ENCODE measurements around the gene AP3B1. TPM values are rescaled to one million over a fixed set of nuclear protein-coding genes. Genes with fewer than 3 reads are reported as not detected.

Gene AP3B1
- total RNA-seq, 6 experiments from 2014 or later = 51.8 to 66.8 (median 56.6) TPM

GRCh38 chr5:77994943-77995342, 299.6 kb downstream of the AP3B1 start:
- no peak overlapping the region for H3K4me3 Mint-ChIP-seq
- peaks cover 2% of the 10 kb centered on the region; the same call in 1 of the 2 replicates for H3K27me3 Mint-ChIP-seq (ENCODE audit: insufficient read depth)
- no peaks in the 10 kb centered on the region for H3K9me3 Mint-ChIP-seq
- no peaks in the 10 kb centered on the region for H3K4me1 Mint-ChIP-seq (ENCODE audit: low read depth)
- H3K27ac Mint-ChIP-seq = no peak overlapping the region
- H3K36me3 Mint-ChIP-seq (ENCODE audit: low read depth) = peaks cover 11% of the 10 kb centered on the region; the same call in 1 of the 2 replicates
- DNase-seq = no peak
- TF ChIP-seq, protein P1, sequence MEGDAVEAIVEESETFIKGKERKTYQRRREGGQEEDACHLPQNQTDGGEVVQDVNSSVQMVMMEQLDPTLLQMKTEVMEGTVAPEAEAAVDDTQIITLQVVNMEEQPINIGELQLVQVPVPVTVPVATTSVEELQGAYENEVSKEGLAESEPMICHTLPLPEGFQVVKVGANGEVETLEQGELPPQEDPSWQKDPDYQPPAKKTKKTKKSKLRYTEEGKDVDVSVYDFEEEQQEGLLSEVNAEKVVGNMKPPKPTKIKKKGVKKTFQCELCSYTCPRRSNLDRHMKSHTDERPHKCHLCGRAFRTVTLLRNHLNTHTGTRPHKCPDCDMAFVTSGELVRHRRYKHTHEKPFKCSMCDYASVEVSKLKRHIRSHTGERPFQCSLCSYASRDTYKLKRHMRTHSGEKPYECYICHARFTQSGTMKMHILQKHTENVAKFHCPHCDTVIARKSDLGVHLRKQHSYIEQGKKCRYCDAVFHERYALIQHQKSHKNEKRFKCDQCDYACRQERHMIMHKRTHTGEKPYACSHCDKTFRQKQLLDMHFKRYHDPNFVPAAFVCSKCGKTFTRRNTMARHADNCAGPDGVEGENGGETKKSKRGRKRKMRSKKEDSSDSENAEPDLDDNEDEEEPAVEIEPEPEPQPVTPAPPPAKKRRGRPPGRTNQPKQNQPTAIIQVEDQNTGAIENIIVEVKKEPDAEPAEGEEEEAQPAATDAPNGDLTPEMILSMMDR (IDR thresholded peaks at IDR 0.05) = no peak

- Mint-ChIP-seq H3K4me1 (ENCODE audit: low read depth) (no peaks in the 10 kb centered on the region), H3K4me3 (no peak overlapping the region), H3K36me3 (ENCODE audit: low read depth) (peaks cover 5% of the 10 kb centered on the region; the same call in 1 of the 2 replicates), H3K9me3 (no peaks in the 10 kb centered on the region), H3K27ac (no peak overlapping the region), H3K27me3 (ENCODE audit: insufficient read depth) (peaks cover 2% of the 10 kb centered on the region; the same call in 1 of the 2 replicates)
- TF ChIP-seq, protein P1 (IDR thresholded peaks at IDR 0.05) = no peak
- no peak for DNase-seq
Observed at GRCh38 chr5:77993855-77994318, 300.6 kb downstream of the AP3B1 start.

DNA sequence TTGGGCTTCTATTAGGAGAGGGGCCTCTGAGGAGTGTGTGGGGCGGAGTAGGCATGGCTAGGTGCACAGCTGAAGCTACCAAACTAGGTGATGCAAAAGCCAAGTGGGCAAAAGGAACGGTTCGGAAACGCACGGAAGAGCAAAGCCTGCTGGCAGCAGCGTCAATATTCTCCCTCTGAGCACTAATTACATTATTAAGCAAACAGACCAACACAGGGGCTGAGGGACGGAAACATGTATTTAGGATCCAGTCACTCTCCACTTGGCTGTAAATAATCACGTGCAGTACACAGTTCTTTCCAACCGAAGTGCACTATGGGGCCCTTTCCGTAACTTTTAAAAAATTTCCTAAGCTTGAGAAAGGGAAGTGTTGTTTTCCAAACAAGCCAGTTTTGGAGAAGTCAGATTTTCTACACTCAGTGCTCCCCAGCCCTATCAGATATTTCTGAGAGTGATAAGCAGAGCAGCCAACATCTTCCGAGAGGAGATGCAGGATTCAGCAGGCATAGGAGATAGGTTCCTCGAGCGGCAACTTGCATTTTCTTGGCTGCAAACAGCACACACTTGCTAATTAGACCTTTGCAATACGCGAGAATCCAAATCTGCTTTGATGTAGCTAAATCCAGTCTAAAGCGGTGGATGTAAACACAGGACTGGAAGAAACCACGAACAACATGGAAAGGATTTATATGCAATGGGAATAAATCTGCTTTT, 301.2 kb downstream of the AP3B1 start:
- H3K9me3 Mint-ChIP-seq = no peaks in the 10 kb centered on the region
- no peak overlapping the region for H3K4me3 Mint-ChIP-seq
- no peaks in the 10 kb centered on the region for H3K4me1 Mint-ChIP-seq (ENCODE audit: low read depth)
- no peak overlapping the region for H3K27ac Mint-ChIP-seq
- TF ChIP-seq, protein P1 (IDR thresholded peaks at IDR 0.05) = no peak
- DNase-seq = no peak
- H3K27me3 Mint-ChIP-seq (ENCODE audit: insufficient read depth) = peaks cover 2% of the 10 kb centered on the region; the same call in 1 of the 2 replicates
- H3K36me3 Mint-ChIP-seq (ENCODE audit: low read depth) = peaks cover 4% of the 10 kb centered on the region; the same call in 1 of the 2 replicates

DNA sequence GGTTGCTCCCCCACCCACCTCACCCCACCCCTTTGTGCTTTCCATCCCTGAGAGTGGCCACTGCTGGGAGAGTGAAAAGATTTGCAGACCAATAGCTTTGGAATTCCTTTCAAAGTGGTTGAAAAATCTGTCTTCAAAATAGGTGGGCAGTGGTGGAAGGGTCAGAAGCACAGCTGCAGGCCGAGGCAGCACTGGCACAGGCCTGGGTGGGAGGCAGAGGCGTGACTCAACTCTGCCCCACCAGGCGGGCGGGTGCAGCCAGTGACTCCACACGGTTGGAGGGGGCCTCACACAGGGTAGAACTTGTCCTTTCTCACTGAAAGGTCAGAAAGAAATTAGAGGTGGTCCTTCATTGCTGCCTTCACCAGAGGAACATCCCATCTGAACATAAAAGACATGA, 303.4 kb downstream of the AP3B1 start:
- Mint-ChIP-seq H3K36me3 (ENCODE audit: low read depth) (no peaks in the 10 kb centered on the region), H3K27ac (no peak overlapping the region), H3K9me3 (no peaks in the 10 kb centered on the region), H3K4me3 (no peak overlapping the region), H3K4me1 (ENCODE audit: low read depth) (no peaks in the 10 kb centered on the region), H3K27me3 (ENCODE audit: insufficient read depth) (peaks cover 2% of the 10 kb centered on the region; the same call in 1 of the 2 replicates)
- TF ChIP-seq, protein P1 (IDR thresholded peaks at IDR 0.05) = no peak
- DNase-seq = no peak

GRCh38 chr5:77990020-77990419, 304.5 kb downstream of the AP3B1 start:
- no peak for DNase-seq
- no peak overlapping the region for H3K4me3 Mint-ChIP-seq
- H3K27me3 Mint-ChIP-seq (ENCODE audit: insufficient read depth) = peaks cover 2% of the 10 kb centered on the region; the same call in 1 of the 2 replicates
- no peak overlapping the region for H3K27ac Mint-ChIP-seq
- TF ChIP-seq, protein P1 (IDR thresholded peaks at IDR 0.05) = no peak
- H3K4me1 Mint-ChIP-seq (ENCODE audit: low read depth) = no peaks in the 10 kb centered on the region
- H3K36me3 Mint-ChIP-seq (ENCODE audit: low read depth) = no peaks in the 10 kb centered on the region
- no peaks in the 10 kb centered on the region for H3K9me3 Mint-ChIP-seq

Measured in HFFc6 (cell line).